Effector memory CD4-positive, alpha-beta T cell (primary cell): Measurements from ENCODE around the gene DNAJC3.
"Not testable (repeated sequence)": the region's sequence is repeated elsewhere in the genome, so short reads cannot be mapped to it uniquely, and the experiment has no call there.

ENCODE experiments used
- DNase-seq, 3 donors: peaks; one replicate each; pipeline ENCODE4 v3.0.0-alpha.2; 2020
- H3K27ac ChIP-seq: 2 replicates; pipeline ENCODE4 v1.7.0; 2013; ENCODE audit warnings: mild to moderate bottlenecking, low read length, moderate library complexity; ENCODE audit not compliant: insufficient read depth, poor library complexity, severe bottlenecking
- H3K27me3 ChIP-seq: replicated peaks from 2 replicates; pipeline ENCODE4 v1.7.0; 2013; ENCODE audit warnings: mild to moderate bottlenecking, low read length; ENCODE audit not compliant: insufficient read depth, control insufficient read depth, poor library complexity, severe bottlenecking
- H3K36me3 ChIP-seq: 2 replicates; pipeline ENCODE4 v1.7.0; 2013; ENCODE audit warnings: mild to moderate bottlenecking, low read length, moderate library complexity; ENCODE audit not compliant: control insufficient read depth, insufficient read depth
- H3K4me1 ChIP-seq: 2 replicates; pipeline ENCODE4 v1.7.0; 2013; ENCODE audit warnings: low read length, mild to moderate bottlenecking; ENCODE audit not compliant: control insufficient read depth, insufficient read depth, poor library complexity, severe bottlenecking
- H3K4me3 ChIP-seq: 2 replicates; pipeline ENCODE4 v1.7.0; 2013; ENCODE audit warnings: low read length, low read depth, mild to moderate bottlenecking; ENCODE audit not compliant: insufficient read depth, poor library complexity, severe bottlenecking
- H3K9me3 ChIP-seq: 2 replicates; pipeline ENCODE4 v1.7.0; 2013; ENCODE audit warnings: mild to moderate bottlenecking, low read length, moderate library complexity; ENCODE audit not compliant: control insufficient read depth

The DNAJC3 gene

DNA sequence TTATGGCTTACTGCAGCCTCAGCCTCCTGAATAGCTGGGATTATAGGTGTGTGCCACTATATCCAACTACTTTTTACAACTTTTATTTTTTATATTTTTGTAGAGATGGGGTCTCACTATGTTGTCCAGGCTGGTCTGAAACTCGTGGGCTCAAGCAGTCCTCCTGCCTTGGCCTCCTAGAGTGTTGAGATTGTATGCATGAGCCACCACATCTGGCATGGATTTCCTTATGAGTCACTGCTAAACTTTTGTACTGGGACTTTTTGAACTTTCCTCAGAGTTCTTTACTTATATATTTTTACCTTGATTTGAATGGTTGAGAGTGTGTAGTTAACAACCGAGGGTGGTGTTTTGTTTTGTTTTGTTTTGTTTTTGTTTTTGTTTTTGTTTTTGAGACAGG lies 33.4 kb downstream of the DNAJC3 start:
- Histone ChIP-seq H3K9me3 (no peaks in the 10 kb centered on the region), H3K27ac (no peak overlapping the region), H3K36me3 (peaks cover 18% of the 10 kb centered on the region), H3K27me3 (no peaks in the 10 kb centered on the region), H3K4me3 (no peak overlapping the region), H3K4me1 (peaks cover 18% of the 10 kb centered on the region)
- no peak for DNase-seq

DNA sequence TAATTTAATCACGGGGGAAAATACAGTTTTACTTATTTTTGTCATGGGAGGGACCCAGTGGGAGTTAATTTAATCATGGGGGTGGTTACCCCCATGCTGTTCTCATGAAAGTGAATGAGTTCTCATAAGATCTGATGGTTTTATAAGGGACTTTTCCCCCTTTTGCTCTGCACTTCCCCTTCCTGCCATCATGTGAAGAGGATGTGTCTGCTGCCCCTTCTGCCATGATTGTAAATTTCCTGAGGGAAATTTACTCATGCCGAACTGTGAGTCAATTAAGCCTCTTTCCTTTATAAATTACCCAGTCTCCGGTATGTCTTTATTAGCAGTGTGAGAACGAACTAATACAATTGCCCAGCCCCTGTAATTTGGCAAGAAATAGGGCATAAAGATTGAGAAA lies 35.9 kb downstream of the DNAJC3 start:
- H3K36me3 ChIP-seq = peaks cover 18% of the 10 kb centered on the region
- not testable (repeated sequence) for H3K27me3 ChIP-seq, H3K4me1 ChIP-seq, H3K27ac ChIP-seq, H3K9me3 ChIP-seq, H3K4me3 ChIP-seq, DNase-seq

DNA sequence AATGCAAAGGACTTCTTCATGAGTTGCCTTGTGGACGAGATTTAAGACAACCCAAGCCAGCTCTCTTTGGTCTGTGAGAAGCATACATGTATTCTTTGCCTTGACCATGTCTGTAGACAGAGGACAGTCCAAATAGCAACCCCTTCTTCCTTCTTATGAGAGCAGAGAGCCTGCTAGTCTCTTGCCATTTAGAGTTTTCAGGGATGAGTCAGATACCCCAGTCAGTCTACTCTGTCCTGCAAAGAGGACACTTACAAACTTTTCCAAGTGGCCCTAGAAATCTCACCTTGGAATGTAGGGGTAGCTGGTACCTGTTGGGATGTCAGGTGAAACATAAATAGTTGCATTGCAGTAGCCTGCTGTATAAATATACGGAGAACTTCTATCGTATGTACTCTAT lies 36.7 kb downstream of the DNAJC3 start:
- H3K4me1 ChIP-seq = no peaks in the 10 kb centered on the region
- H3K36me3 ChIP-seq = peaks cover 18% of the 10 kb centered on the region
- peaks cover 3% of the 10 kb centered on the region for H3K9me3 ChIP-seq
- H3K27me3 ChIP-seq = no peaks in the 10 kb centered on the region
- no peak overlapping the region for H3K27ac ChIP-seq
- no peak for DNase-seq
- no peak overlapping the region for H3K4me3 ChIP-seq

DNA sequence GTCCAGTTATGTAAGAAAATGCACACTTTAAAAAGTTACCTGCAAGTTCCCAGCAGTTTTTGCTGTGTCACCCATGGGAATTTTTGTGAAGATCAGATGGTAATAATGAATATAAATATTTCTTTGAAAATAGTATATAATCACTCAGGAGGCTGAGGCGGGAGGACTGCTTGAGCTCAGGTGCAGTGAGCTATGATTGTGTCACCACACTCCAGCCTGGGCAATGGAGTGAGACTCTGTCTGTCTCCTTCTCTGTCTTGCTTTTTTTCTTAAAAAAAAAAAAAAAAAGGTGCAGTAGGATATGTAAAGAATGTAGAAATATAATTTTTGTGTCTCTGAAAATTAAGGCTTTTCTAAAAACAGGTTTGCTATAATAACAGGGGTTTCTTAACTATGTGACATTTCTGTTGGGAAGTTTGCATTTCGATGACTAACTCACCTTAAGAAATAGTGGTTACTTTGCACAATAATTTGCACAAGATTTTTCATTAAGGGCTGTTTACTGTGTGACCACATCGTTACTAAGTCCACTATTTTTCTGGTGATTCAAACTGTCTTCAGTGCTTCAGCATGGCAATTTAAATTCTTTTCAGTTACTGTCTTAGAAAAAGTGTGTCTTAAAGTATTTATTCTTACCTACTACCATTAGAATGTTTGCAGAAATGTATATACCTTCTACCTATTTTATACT lies 37.3 kb downstream of the DNAJC3 start:
- Histone ChIP-seq H3K4me3 (no peak overlapping the region), H3K4me1 (no peaks in the 10 kb centered on the region), H3K27me3 (no peaks in the 10 kb centered on the region), H3K9me3 (peaks cover 3% of the 10 kb centered on the region), H3K27ac (no peak overlapping the region), H3K36me3 (peaks cover 18% of the 10 kb centered on the region)
- no peak for DNase-seq

DNA sequence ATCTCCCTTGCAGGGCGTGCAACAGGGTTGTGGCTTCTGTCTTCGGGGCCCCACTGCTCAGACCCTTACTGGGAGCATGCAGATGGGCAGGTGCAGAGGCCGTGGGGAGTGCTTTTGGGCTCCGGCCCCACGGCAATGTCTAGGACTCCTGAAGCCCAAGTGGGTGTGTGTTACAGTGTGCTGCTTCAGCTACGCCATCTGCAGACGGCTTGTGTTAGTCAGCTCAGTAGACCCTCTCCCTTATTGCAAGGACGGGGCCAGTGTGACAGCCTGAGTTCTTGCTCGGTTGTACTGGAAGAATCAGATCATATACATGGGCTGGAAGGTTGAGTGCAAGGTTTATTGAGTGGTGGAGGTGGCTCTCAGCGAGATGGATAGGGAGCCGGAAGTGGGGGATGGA lies 39.3 kb downstream of the DNAJC3 start:
- no peak overlapping the region for H3K27ac ChIP-seq
- H3K27me3 ChIP-seq = no peaks in the 10 kb centered on the region
- H3K4me1 ChIP-seq = no peaks in the 10 kb centered on the region
- no peak overlapping the region for H3K4me3 ChIP-seq
- peaks cover 16% of the 10 kb centered on the region for H3K36me3 ChIP-seq
- DNase-seq = no peak
- H3K9me3 ChIP-seq = peaks cover 3% of the 10 kb centered on the region

DNA sequence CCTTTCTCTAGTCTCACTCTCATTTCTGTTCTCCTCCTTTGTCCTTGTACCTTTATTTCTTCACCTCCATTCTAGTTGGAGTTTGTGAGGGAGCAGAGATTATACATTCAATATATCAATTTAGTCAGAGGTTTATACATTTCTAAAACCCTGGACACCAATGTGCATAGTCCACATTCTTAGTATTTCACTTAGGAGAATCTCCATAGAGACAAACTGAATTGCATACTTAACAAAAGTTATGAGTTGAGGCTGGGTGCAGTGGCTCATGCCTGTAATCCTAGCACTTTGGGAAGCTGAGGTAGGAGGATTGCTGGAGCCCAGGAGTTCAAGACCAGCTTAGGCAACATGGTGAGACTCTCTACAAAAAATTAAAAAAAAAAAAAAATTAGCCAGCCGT lies 45.3 kb downstream of the DNAJC3 start:
- no peak for DNase-seq
- Histone ChIP-seq H3K27me3 (no peaks in the 10 kb centered on the region), H3K9me3 (no peaks in the 10 kb centered on the region), H3K36me3 (no peaks in the 10 kb centered on the region), H3K4me3 (no peak overlapping the region), H3K27ac (no peak overlapping the region), H3K4me1 (no peaks in the 10 kb centered on the region)

DNA sequence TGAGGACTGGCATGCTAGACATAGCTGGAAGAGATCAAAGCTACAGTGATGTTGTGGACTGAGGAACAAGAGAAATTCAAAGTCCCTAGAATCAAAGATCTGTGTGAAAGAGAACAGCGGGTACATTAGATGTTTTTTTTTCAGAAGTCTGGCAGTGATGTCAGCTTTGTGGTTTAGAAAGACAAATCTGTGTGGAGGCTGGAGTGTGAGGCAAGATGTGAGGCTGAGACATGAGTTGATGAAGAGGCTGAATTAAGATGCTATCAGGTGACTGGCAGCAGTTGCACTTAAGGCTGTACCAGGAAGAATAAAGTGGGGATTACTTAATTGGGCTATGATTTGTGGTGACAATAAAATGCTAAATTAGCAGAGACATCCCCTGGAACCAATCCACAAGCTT lies 46.5 kb downstream of the DNAJC3 start:
- no peaks in the 10 kb centered on the region for H3K4me1 ChIP-seq
- H3K27ac ChIP-seq = no peak overlapping the region
- no peaks in the 10 kb centered on the region for H3K36me3 ChIP-seq
- no peaks in the 10 kb centered on the region for H3K27me3 ChIP-seq
- no peak overlapping the region for H3K4me3 ChIP-seq
- no peaks in the 10 kb centered on the region for H3K9me3 ChIP-seq
- DNase-seq = no peak

DNA sequence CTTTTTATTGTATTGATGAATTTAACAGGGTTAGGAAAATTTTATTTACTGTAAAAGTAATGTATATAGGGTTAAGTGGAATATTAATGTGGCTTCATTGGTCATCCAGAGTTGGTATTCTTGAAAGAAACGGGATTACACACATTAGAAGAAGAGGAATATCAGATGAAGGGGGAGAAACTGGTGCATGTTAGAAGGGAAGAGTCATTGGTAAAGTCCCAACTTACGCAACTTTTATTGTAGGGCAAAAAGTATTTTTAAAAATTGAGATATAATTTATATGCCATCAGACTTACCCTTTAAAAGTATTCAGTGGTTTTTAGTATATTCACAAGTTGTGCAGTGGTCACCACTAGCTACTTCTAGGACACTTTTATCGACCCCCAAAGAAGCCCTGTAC lies 47.3 kb downstream of the DNAJC3 start:
- Histone ChIP-seq H3K27ac (no peak overlapping the region), H3K4me1 (no peaks in the 10 kb centered on the region), H3K27me3 (no peaks in the 10 kb centered on the region), H3K36me3 (no peaks in the 10 kb centered on the region), H3K4me3 (no peak overlapping the region), H3K9me3 (no peaks in the 10 kb centered on the region)
- no peak for DNase-seq

DNA sequence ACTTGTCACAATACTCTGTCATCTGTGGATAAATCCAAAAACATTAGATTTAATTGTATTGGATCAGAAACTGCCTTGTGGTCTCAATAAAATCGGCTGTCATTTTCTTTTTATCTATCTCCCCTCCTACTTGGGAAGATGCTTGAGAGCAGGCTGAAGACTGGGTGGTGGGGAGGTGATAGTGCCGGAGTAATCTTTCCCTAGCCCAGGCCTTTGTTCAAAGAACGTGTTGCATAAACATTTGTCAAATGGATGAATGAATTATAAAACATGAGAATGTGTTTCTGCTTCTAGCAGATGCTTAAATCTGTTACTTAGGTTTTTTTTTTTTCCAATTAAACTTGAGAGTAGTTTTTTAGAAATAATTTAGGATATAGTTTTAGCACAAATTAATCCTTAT lies 49.9 kb downstream of the DNAJC3 start:
- Histone ChIP-seq H3K4me1 (no peaks in the 10 kb centered on the region), H3K27ac (no peak overlapping the region), H3K4me3 (no peak overlapping the region), H3K27me3 (no peaks in the 10 kb centered on the region), H3K36me3 (no peaks in the 10 kb centered on the region), H3K9me3 (peaks cover 7% of the 10 kb centered on the region)
- no peak for DNase-seq

DNA sequence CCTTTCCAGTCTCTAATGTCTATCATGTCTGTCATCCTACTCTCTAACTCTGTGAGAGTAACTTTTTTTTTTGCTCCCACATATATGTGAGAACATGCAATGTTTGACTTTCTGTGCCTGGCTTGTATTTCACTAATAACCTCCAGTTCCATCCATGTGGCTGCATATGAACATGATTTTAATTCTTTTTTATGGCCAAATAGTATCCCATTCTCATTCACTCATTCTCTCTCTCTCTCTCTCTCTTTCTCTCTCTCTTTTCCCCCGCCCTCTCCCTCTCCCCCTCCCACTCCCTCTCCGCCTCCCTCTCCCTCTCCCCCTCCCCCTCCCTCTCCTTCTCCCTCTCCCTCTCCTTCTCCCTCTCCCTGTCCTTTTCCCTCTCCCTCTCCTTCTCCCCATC lies 52.0 kb downstream of the DNAJC3 start:
- Histone ChIP-seq H3K27ac (no peak overlapping the region), H3K36me3 (no peaks in the 10 kb centered on the region), H3K4me1 (no peaks in the 10 kb centered on the region), H3K27me3 (no peaks in the 10 kb centered on the region), H3K4me3 (no peak overlapping the region), H3K9me3 (peaks cover 8% of the 10 kb centered on the region)
- no peak for DNase-seq
